Lower leg skin (tissue), 4 donors: ENCODE results near the gene SLC41A1. TPM values are rescaled to one million over a fixed set of nuclear protein-coding genes. Genes with fewer than 3 reads are reported as not detected.

Experiments used
- DNase-seq, 2 donors: peaks; one replicate each; pipeline ENCODE4 v3.0.0-alpha.2; 2019; ENCODE audit warnings: low spot score in 2 of 2
- H3K4me3 ChIP-seq: fragments of 200-600 bp; sonication (generic); 2 replicates; pipeline ENCODE4 v1.5.1; 2017; ENCODE audit warnings: mild to moderate bottlenecking, low read depth; ENCODE audit not compliant: poor library complexity, severe bottlenecking
- CTCF ChIP-seq, 3 donors: fragments of 450-650 bp; IDR thresholded peaks; one replicate each; pipeline ENCODE4 v1.5.1; 2016; ENCODE audit warnings: antibody characterized with exemption in 3 of 3, mild to moderate bottlenecking in 3 of 3, moderate library complexity in 2 of 3
- POLR2A ChIP-seq, 2 donors: fragments of 450-650 bp; IDR thresholded peaks; one replicate each; pipeline ENCODE4 v1.6.1; 2016 to 2017; ENCODE audit warnings: antibody characterized with exemption in 2 of 2, mild to moderate bottlenecking in 1 of 2, moderate library complexity in 1 of 2
- WGBS, 2 donors: methylation state at CpG; one replicate each; pipeline ENCODE4 v1.1.5; 2018; 5-methylcytosine and 5-hydroxymethylcytosine counted together
- intact Hi-C: fragments of 100-400 bp; cut with DNase I; formaldehyde crosslinking; loops from one replicate; pipeline ENCODE4 v1.15.0; 2023; ENCODE audit warnings: low total_unique reads
- total RNA-seq, 4 donors: library from RNA; depleted of rRNA; stranded (reverse); fragments of >200 nt; gene quantifications; one replicate each; pipeline ENCODE4 v1.1.0, GENCODE V29; 2016

The SLC41A1 gene
- total RNA-seq, 4 donors from 2014 or later, result 12.8 to 22.0 (median 15.8) TPM

DNA sequence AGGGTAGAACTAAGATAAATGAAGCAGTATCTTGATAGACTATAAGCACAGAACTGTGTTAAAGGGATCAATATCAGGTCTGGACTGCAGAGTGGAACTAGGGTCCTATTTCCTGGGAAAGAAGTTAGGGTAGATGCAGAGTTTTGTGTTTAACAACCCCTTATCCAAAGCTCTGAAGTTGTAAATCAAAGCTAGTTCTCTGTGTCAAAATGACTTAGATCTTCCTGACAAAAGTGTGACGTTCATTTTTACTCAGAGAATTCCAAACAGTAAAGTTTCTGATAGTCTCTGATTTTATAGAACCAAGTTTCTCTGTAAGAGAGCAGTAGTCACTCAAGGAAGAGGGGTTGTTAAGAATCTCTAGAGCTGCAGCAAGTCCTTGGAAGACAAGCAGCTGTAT is 71.3 kb downstream of the SLC41A1 start:
- 36 to 55% methylated on average over 1 of the region's 1 CpG for WGBS, 2 donors
- no peak overlapping the region for H3K4me3 ChIP-seq
- intact Hi-C loops, result no loop called here
- no peak for DNase-seq
- no peak for TF ChIP-seq POLR2A (IDR thresholded peaks at IDR 0.05)
- no peak for TF ChIP-seq CTCF (IDR thresholded peaks at IDR 0.05)

DNA sequence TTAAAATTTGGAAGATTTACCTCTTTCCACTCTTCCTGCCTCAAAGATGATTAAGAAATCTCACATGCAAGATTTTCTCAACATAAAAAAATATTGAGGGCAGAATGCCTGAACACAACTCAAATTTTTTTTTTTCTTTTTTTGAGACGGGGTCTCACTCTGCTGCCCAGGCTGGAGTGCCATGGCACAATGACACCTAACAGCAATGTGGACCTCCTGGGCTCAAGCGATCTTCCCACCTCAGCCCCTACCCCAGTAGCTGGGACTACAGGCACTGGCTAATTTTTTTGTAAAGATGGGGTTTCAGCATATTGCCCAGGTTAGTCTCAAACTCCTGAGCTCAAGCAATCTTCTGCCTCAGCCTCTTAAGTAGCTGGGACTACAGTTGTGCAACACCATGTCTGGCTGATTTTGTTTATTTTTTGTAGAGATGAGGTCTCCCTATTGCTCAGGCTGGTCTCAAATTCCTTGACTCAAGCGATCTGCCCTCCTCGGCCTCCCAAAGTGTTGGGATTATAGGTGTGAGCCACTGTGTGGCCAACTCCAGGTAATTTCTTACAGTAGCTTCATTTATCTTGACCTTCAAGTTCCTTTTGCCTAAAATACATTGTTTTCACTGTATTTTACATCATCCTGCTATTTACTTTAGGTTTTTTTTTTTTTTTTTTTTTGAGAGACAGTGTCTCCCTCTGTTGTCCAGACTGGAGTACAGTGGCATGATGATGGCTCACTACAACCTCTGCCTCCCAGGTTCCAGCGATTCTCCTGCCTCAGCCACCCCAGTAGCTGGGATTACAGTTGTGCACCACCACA is 73.4 kb downstream of the SLC41A1 start:
- WGBS, 2 donors, result 75 to 79% methylated on average over 5 of the region's 5 CpGs
- no peak for DNase-seq
- intact Hi-C loops, result no loop called here

More for the DNA sequence above, 73.4 kb downstream of the SLC41A1 start:
- TF ChIP-seq POLR2A (IDR thresholded peaks at IDR 0.05) (no peak), CTCF (IDR thresholded peaks at IDR 0.05) (no peak)
- no peak overlapping the region for H3K4me3 ChIP-seq

Other genes starting within 250 kb of the SLC41A1 start
- gene ELK4, start 181.2 kb downstream of the SLC41A1 start, total RNA-seq, result 10 to 100 TPM; 24.1 to 44.2 (median 28.3) TPM
- gene SLC45A3, start 132.7 kb downstream of the SLC41A1 start, total RNA-seq, result 1 to 10 TPM; 1.9 to 5.1 (median 3.1) TPM
- gene NUCKS1, start 63.0 kb downstream of the SLC41A1 start, total RNA-seq, result 100 to 1,000 TPM in 1 of 4 donors, 10 to 100 TPM in 3; 49.5 to 143 (median 66.0) TPM
- 10 to 100 TPM in 2 of 4 donors, 1 to 10 TPM in 2; 5.3 to 11.5 (median 9.8) TPM for gene RAB29, start 37.7 kb downstream of the SLC41A1 start, total RNA-seq
- gene PM20D1, start 36.9 kb upstream of the SLC41A1 start, total RNA-seq, result 10 to 100 TPM in 3 of 4 donors, 1 to 10 TPM in 1; 6.5 to 89.1 (median 35.0) TPM
- 10 to 100 TPM in 1 of 4 donors, 1 to 10 TPM in 3; 2.7 to 14.8 (median 5.4) TPM for gene SLC26A9, start 130.3 kb upstream of the SLC41A1 start, total RNA-seq
- 10 to 100 TPM in 3 of 4 donors, 1 to 10 TPM in 1; 6.0 to 37.2 (median 24.0) TPM for gene RAB7B, start 190.2 kb upstream of the SLC41A1 start, total RNA-seq
- not detected for gene CTSE, start 210.7 kb upstream of the SLC41A1 start, total RNA-seq
- 1 to 10 TPM in 2 of 4 donors, under 1 TPM in 1, not detected in 1; 0.93 to 9.9 (median 1.7) TPM for gene RHEX, start 240.0 kb upstream of the SLC41A1 start, total RNA-seq